Thyroid gland (tissue), 4 donors: Measurements from ENCODE around the gene COX6A1.

Experiments
- POLR2A ChIP-seq, 2 donors: fragments of 450-650 bp; IDR thresholded peaks; one replicate each; pipeline ENCODE4 v1.6.1; 2017; ENCODE audit warnings: antibody characterized with exemption in 2 of 2, mild to moderate bottlenecking in 2 of 2, moderate library complexity in 1 of 2
- TF ChIP-seq, protein P1 (sequence below), 6 experiments: fragments of 200-600 bp in 3 of 6; fragments of 450-650 bp in 3 of 6; sonication (generic) in 3 of 6; IDR thresholded peaks; one replicate each; pipeline ENCODE4 v1.5.1; 2016 to 2019; ENCODE audit warnings: antibody characterized with exemption in 6 of 6, mild to moderate bottlenecking in 2 of 6, inconsistent platforms in 1 of 6, moderate library complexity in 1 of 6

DNA sequence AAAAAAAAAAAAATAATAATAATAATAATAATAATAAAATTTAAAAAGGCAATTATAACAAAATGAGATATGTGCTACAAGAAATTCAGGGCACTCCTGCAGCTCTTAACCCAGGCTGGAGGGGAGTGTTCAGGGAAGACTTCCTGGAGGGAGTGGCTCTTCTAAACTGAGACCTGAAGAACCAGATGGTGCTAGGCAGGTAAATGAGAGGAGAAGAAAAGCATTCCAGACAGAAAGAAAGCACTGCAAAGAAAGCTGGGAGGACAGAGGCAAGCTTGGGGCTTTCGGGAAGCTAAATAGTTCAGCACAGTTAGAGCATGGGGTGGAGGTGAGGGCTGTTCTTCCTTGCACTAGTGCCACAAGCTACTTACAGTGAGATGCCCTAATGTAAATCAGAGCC lies 41.5 kb downstream of the COX6A1 start:
- TF ChIP-seq, protein P1, sequence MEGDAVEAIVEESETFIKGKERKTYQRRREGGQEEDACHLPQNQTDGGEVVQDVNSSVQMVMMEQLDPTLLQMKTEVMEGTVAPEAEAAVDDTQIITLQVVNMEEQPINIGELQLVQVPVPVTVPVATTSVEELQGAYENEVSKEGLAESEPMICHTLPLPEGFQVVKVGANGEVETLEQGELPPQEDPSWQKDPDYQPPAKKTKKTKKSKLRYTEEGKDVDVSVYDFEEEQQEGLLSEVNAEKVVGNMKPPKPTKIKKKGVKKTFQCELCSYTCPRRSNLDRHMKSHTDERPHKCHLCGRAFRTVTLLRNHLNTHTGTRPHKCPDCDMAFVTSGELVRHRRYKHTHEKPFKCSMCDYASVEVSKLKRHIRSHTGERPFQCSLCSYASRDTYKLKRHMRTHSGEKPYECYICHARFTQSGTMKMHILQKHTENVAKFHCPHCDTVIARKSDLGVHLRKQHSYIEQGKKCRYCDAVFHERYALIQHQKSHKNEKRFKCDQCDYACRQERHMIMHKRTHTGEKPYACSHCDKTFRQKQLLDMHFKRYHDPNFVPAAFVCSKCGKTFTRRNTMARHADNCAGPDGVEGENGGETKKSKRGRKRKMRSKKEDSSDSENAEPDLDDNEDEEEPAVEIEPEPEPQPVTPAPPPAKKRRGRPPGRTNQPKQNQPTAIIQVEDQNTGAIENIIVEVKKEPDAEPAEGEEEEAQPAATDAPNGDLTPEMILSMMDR (IDR thresholded peaks at IDR 0.05), result no peak
- TF ChIP-seq POLR2A (IDR thresholded peaks at IDR 0.05), result no peak
